ENCODE data around the gene GCAT.

GRCh38 chr22:37763652-37764051 lies 44.1 kb upstream of the GCAT start:
- TF ChIP-seq CTCF (IDR thresholded peaks at IDR 0.05 in 2 of 3, conservative IDR thresholded peaks at IDR 0.05 in 1 of 3; ENCODE audit: control insufficient read depth in 2 of 3, extremely low read depth in 1 of 3, insufficient read depth in 1 of 3, low read depth in 3 of 3, low read length in 3 of 3), result no peak
- TF ChIP-seq SIN3A (IDR thresholded peaks at IDR 0.05; ENCODE audit: low read depth, low read length), result no peak
- TF ChIP-seq MTA3 (IDR thresholded peaks at IDR 0.05; ENCODE audit: borderline replicate concordance, low read length), result no peak

Data from GM12878 (cell line).